GM12873 (cell line): Measurements from ENCODE around the gene ZNRF3.

Source experiments
- CTCF ChIP-seq: IDR thresholded peaks from 2 replicates; pipeline ENCODE4 v1.5.1; 2012; ENCODE audit warnings: low read depth, mild to moderate bottlenecking, moderate library complexity, low read length, control low read depth; ENCODE audit not compliant: insufficient read depth; ENCODE audit errors: missing control alignments

ZNRF3 gene

GRCh38 chr22:28874061-28874460, 9.3 kb upstream of the ZNRF3 start:
- TF ChIP-seq CTCF: no peak

GRCh38 chr22:28874811-28875320, 8.5 kb upstream of the ZNRF3 start:
- TF ChIP-seq CTCF: no peak

- TF ChIP-seq CTCF: no peak
These were observed 861 bp upstream of the ZNRF3 start for GRCh38 chr22:28882545-28882877.

- no peak for TF ChIP-seq CTCF
These were observed 215 bp downstream of the ZNRF3 start for GRCh38 chr22:28883657-28883916.

- no peak for TF ChIP-seq CTCF
These were observed 760 bp downstream of the ZNRF3 start for GRCh38 chr22:28883917-28884746.

- no peak for TF ChIP-seq CTCF
These were observed 1.5 kb downstream of the ZNRF3 start for GRCh38 chr22:28884747-28885350.

GRCh38 chr22:28885939-28886338, 2.6 kb downstream of the ZNRF3 start:
- TF ChIP-seq CTCF: no peak
